ENCODE measurements around the gene CDH23.

CDH23 gene

DNA sequence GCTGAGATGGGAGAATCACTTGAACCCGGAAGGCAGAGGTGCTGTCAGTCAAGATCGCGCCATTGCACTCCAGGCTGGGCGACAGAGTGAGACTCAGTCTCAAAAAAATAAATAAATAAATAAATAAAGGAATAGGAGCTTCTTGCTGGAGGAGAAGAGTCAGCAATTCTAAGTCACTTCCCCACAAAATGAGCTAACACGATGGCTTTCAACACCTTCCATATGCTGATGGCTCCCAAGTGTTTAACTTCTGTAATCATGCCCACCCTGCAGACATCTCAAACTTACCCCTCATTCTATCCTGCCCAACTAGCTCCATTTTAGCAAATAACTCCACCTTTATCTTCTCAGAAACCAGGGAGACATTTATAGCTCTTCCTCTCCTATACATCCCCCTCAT, 433.2 kb downstream of the CDH23 start:
- DNase-seq = no peak

DNA sequence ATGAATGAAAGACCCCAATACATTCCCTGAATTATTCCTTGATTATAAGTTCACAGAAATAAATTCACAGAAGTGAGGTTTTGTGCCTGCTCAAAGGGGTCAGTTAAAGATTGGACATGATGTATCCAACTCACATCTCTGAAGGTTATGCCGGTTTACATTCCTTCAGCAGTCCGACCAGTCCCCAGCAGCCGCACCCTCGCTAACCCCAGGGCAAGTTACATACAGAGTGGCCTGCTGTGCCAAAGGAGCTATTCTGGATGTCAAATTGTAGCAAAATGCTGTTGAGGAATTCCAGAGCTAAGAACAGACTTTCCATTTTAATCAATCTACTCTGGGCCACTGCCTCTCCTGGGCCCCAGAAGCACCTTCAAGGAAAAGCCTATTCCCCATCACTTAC, 434.0 kb downstream of the CDH23 start:
- DNase-seq = no peak

DNA sequence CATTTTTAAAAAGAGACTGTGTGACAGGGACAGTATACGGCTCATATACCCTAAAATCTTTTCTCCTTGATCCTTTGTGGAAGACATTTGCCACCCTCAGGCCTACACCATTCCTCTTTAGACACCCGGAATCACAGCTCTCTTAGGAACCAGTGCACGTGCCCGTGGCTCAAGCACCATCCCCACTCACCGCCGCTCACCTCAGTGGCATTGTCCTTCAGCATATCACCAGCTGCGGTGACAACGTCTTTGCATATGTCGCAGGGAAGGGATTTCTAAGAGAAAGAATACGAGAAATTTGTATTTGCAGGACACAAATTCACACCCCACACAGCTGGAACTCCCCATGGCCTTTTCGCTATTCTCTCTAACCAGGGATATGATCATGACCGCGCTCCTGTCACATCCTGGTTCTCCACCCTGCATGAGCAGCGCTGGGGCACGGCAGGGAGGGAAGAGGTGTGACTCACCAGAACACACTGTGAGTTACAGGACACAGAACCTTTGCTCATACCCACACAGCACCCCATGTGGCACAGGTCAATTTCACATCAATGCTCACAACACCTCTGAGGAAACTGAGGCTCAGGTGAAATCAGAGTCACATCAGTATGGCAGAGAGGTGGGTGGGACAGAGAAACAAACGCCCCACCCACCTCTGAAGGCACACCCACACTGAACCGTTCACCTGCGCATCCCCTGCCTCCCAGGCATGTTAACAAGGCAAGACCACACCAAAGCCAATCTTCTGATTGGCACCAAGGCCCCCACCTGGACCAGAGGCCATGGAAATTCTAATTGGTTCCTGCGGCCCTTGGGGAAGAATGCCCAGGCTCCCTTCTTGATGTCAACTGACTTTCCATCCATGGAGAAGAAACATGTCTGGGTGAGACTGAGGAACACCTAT, 435.2 kb downstream of the CDH23 start:
- no peak for DNase-seq

DNA sequence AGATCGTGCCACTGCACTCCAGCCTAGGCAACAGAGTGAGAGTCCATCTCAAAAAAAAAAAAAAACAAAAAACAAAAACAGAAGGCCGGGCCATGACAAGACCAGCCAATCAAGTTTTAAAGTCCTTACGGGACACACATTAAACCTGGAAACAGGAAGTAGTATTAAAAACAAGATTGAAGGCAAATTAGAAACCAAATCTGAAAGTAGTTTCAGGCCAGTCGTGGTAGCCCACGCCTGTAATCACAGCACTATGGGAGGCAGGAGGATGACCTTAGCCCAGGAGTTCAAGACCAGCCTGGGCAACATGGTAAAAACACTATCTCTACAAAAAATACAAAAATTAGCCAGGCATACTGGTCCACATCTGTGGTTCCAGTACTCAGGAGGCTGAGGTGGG, 436.2 kb downstream of the CDH23 start:
- DNase-seq = no peak

DNA sequence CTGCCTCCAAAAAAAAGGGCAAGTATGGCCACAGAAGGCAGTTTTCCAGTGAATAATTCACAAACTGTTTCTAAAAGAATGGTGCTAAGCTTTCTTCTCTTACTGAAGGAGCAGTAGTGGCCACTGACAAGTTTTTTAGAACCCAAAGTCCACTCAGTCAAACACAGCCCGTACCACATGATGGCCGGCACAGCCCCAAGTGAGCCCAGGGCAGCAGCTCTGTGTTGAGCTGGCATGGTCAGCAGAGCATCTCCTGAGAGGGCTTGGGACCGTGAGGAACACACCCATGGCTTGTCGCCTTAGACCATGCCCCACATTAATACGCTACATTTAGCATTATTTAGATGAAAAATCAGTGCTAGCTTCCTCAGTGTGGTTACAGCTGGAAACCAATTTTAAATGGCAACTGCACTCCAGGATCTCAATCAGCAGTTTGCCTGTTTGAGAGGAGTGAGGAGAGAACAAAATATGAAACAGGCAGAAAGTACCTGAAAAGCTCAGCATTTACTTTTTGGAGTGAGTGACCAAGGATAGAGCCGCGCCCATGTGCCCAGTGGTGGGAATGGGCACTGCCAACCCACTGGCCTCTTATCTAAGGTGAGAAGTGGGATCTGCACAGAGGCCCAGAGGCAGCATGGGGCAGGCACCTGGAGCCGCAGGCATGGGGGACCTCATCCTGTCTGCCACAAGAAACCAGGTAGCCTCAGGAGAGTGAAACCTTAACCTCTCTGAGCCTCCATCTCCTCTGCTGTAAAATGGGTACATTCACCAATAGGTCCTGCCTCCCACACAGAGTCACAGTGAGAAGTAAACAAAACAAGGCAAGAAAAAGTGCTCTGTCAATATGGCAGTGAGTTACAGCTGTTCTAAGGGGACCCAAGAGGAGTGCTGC, 437.0 kb downstream of the CDH23 start:
- DNase-seq = no peak

DNA sequence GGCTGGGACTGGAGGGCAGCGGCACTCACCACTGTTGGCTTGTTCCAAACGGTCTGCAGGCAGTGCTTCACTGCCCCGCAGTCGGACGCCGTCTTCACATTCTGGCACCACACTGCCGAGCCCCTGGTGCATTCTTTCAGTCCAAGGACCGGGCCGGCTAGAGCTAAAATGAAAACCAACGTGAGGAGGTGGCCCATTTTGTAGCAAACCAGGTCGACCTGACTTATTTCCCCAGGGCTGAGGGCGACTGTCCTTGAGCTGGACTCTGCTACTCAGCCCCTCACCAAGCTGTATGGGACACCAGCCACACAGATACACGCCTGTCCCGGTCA, 437.6 kb downstream of the CDH23 start:
- no peak for DNase-seq

DNA sequence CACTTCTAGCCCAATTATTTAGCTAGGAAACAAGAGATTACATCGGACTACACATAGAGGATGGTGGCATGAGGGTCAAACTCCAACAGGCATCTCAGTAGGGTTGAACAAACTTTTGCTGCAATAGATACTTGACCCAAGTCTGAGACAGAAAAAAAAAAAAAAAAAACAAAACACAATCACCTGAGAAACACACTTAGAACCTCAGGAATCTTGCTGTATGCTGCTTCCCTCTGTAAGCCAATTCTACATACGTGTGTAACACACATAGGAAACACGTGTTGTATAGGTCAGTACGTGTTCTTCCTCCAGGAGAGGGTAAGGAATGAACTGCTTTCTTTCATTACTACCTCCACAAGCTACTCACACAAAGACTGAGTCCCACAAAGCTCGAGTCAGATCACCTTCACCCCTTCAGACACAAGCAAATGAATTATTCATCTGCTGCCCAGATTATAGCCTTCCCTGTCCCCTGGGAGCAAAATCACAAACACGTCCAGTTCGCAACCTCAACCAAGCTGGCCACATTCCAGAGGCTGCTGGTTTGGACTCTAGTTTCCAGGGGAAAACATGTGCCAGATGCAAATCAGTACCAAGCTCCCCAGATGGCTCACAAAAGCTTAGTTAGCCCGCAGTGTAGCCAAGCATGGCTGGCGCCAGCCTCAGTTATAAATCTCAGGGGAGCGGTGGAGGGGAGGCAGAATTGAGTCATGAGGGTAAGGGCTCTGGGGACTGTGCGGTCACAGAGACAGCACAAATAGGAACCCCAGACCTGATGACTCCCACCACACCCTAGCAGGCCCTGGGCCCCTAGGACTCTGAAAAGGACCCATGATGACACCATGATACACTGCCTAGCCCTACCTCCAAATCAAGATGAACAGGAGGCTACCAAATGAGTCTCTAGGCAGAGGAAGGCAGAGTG, 439.2 kb downstream of the CDH23 start:
- DNase-seq = peak in 1 of 2 donors; percentile 70

DNA sequence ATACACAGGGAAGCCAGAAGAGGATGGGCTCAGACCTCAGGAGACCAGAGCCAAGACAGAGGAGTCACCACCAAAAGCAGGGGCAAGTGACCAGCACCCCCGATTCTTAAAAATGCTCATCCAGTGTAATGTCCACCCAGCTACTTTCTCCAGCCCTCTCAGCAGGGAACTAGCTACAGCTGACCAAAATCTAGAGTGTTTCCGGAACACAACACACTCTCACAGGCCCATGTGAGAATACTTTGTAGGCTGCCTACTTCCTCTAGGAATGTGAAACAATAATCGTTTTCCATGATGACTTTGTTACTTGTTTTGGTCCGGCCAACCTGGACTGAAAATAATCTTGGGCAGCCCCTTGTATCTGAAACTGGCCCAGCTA, 439.9 kb downstream of the CDH23 start:
- no peak for DNase-seq

DNA sequence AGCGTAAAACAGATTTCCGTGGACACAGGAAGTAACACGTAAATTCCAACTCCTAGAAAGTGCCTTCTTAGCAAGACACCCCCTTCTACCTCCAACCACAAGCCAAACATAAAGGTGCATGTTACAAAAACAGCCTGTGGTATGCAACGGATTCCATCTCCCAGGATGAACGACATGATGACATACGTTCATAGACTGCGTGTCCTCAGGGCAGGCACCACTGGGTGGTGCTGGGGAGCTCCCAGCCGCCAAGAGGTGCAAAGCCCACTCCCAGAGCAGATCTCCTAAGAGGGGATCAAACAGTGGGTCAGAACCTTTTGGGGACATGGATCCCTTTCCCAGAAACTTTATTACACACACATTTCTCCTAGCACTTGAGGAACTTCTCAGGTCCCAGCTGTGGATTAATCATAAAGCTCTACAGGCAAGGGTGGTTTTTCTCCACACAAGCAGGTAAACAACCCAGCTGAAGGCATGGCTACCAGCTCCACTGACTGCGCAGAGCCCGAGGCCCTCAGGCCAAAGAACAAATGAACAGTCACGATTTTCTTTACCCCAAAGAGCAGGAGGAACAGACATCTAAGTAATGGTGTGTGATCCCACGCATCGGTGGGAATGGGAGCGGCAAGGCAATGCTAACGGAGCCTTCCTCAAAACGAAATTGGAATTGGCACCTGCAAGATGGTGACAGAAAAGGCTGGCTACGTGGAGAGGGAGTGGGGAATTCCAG, 440.5 kb downstream of the CDH23 start:
- DNase-seq = no peak

DNA sequence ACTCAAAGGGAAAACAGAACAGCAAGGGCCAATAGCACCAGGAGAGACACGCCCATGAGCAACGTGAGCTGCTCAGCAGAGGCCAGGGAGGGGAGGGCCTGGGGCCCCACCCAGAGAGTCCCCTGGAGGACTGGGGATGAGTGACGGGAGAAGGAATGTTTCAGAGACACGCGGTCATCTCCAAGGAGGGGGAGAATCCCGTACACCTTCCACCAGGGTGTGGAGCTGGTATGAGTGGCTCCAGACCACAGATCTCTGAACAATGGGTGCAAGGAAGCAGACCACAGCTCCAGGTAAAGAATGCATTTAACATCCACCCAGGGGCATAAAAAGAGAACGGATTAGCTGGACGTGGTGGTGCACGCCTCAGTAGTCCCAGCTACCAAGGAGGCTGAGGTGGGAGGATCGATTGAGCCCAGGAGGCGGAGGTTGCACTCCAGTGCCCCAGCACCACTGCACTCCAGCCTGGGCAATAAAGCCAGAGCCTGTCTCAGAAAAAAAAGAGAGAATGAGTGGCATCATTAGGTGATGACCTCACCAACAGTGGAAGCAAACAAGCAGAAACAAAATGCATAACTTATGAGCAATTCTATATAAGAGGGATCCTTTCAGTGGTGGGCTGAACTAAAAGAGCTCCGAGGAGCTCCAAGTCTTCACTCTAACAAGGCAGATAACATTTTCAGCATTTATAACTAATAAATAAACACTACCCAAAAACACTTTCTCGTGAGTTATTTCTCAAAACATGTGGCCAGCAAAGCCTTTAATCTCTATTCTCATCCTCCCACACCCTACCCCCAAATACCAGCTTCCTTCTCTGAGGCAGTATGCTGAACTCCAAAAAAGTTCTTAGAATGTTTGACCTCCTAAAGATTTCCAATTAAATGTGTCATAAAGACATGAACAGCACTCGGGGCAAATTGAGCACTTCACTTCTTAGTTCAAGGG, 441.8 kb downstream of the CDH23 start:
- DNase-seq = no peak

DNA sequence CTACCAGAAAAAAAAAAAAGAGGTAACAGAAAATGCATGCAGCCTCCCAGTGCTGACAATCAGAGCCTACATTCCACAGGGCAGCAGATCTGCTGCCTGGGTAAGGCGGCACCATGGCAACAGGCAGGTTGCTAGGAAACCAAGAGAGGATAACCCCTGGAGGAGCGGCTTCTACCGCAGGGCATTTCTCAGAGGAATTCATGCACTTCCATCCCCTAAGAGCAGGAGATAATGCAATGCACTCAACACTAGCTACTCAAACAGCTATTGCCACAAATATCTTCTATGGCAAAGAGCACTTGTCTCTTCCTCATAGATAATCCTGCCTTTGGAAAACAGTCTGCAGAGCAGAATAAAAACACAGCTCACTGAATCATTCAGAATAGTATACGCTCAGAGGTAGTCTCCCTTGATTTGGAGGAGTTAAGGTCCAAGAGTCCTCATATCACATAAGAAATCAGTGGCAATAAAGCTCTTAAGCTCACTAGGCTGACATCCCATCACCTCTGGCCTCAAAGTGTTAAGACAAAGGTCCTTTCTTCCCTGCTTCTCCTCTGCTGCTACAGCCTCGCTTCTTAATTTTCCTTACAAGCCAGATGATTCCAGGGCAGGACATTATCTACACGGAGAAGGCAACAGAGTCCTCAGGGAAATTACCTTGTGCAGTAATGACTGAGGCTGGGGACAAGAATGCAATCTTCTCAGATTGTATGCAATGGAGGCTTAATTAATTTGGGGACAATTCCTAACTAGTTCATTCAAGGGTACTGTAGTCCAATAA, 443.6 kb downstream of the CDH23 start:
- DNase-seq = no peak

DNA sequence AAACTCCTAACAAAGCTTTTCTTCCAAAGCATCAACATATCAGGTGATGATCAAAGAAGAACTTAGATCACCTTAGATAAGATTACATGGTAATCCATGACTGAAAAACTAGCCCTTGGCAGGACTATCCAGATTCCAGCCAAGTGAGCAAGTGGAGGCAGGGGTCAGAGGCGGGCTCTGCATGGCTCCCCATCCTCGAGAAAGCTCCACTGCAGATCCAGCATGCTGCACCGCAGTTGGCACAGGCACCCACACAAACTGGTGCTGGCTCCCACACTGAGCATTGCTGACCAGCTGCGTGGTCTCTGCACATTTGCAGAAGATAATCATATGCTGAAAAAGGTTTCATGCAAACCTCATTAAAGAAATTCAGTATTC, 444.2 kb downstream of the CDH23 start:
- DNase-seq = no peak

DNA sequence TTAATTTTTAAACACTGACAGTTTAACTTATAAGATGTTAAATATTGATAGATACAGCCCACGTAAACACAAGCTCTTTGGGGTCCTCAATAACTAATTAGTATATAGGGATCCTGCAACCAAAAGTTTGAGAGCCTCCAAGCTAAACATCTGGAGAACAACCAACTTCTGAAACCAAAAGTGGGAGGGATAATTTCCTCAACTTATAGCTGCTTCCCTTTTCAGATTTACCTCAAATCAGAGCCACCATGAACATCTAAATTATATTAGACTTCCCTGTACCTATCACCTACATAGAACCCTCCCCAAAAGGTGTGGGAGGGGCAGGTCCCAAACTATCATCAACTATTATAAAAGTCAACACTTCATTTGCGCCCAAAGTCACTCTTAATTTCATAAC, 445.7 kb downstream of the CDH23 start:
- DNase-seq = no peak

DNA sequence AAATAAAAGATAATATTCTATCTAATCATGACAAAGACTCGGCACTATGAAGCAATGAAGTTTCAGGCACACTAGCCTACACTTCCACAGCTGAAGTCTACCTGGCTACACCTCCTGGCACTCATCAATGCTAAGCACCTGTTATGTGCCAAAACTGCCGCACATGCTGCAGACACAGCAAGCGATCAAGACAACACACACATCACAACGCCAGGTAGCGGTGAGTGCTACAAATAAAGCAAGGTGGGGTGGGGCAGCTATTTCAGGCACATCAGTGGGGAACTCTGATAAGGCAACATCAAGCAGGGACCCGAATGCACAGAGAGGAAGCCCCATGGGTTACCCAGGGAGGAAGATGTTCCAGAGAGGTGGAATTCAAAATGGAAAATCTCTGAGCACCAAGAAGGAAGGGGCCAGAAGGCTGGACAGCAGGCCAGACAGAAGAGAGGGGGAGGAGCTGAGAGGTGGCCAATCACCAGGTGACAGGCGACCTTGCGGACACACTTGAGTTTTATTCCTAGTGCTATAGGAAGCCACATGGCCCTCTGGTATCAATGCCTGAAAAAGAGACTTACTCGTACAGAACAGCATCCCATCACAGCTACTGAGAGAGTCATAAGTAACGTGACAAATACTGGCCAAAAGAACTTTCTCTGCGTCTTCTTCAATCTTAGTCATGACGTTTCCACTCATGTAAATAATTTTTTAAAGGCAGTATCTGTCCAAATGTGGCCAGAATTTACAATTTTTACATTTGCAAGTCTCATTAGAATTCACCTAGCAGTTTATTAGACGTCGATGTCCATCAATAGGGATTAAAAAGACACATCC, 446.4 kb downstream of the CDH23 start:
- no peak for DNase-seq

DNA sequence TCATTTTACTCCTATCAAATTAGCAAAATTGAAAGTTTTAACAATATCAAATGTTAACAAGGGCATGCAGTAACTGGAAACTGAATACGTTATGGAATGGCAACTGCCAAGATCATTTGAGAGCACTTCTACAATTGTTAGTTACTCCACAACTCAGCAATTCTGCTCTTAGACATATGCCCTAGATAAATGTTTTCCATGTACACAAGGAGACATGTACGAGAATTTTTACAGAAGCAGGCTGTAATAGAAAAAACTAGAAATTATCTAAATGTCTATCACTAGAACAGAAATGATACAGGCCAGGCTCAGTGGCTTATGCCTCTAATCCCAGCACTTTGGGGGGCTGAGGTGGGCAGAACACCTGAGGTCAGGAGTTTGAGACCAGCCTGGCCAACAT, 447.4 kb downstream of the CDH23 start:
- no peak for DNase-seq

DNA sequence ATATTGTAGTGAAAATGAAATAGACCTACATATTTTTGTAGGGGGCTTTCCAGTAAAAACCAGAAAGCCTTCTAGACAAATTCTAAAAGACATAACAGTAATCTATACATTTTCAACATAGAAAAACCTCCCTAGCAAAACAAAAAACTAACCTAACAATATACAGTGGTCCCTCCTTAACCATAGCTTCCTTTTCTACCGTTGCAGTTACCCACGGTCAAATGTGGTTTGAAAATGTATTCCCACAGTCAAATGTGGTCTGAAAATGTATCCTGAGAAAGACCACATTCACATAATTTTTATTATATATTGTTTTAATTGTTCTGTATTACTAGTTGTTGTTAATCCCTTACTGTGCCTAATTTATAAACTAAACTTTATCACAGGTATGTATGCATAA, 448.0 kb downstream of the CDH23 start:
- no peak for DNase-seq

DNA sequence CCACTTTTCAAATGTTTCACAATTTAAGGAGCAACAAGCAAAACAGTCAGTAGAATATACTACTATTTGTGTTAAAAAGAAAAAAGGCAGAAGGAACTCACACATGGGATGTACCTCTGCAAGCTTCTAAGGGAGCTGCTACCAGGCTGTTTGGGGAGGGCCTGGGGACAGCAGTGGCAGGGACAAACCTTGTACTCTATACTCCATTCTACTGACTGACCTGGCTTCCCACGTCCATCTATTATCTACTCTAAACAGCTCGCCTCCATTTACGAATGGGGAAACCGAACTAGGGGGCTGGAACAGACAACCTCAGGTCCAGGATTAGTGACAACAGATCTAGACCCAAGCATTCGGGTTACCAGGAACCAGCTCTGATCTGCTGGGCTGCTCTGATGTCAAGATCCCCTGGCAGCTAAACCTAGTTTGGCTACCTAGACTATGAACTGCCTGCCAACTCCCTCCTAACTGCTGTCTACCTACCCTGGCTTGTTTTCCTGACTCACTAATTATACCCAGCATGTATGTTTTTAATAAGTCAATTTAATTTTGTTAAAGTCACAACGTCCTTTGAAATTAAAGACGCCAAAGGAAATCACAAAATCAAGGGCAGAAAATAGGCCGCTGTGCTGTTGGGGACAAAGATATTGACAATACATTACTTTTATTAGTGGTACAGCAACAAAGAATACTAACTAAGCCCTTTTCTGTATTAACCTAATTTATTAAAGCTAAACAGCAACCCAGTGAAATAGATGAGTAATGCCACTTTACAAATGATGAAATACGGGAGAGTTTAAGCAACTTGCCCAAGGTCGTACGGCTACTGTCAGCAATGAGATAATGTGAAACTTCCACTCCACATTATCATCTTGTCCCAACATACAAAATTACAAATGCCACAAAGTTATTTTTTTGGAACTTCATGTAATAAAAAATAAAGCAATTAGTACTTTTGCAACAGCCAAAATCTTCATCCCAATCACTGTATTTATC, 449.0 kb downstream of the CDH23 start:
- DNase-seq = no peak

DNA sequence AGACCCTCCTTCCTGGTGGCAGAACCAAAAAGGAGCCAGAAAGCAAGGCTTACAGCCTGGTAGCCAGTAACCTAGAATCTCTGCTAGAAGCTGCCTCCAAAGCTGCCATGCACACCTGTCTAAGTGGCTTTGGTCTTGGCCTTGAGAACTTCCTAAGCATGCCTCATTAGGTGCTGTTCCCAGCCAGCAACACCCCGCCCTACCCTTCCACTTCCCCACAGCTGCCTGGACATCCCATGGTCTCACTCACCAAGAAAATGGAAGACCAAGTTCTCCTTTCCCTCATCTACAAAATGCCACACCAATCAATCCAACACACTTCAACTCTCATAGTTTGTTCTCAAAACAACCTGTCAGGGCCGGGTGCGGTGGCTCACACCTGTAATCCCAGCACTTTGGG, 450.1 kb downstream of the CDH23 start:
- no peak for DNase-seq
